Astrocyte (in vitro differentiated cells and primary cell): ENCODE measurements around the gene TACR3. TPM values are rescaled to one million over a fixed set of nuclear protein-coding genes. Genes with fewer than 3 reads are reported as not detected.
"Not testable (repeated sequence)": the region's sequence is repeated elsewhere in the genome, so short reads cannot be mapped to it uniquely, and the experiment has no call there.

Experiments
- DNase-seq: peaks from one replicate; pipeline ENCODE4 v3.0.0-alpha.2; 2010; ENCODE audit warnings: low read depth
- FAIRE-seq: peaks from 2 replicates; lab custom pipeline; 2011; peaks lifted over from hg19 to GRCh38; lab: Jason Lieb, UNC
- H2AFZ ChIP-seq: 2 replicates; pipeline ENCODE4 v1.6.0; 2012; ENCODE audit warnings: low read depth, low read length, inconsistent platforms
- H3K27ac ChIP-seq: 2 replicates; pipeline ENCODE4 v1.5.1; 2011; ENCODE audit warnings: low read depth, low read length, inconsistent platforms
- H3K27me3 ChIP-seq: 2 replicates; pipeline ENCODE4 v1.6.0; 2011; ENCODE audit warnings: low read length, inconsistent platforms; ENCODE audit not compliant: insufficient read depth
- H3K36me3 ChIP-seq: 2 replicates; pipeline ENCODE4 v1.5.1; 2011; ENCODE audit warnings: low read length, inconsistent platforms; ENCODE audit not compliant: insufficient read depth
- H3K4me1 ChIP-seq: 2 replicates; pipeline ENCODE4 v1.5.1; 2011; ENCODE audit warnings: low read length, inconsistent platforms; ENCODE audit not compliant: insufficient read depth
- H3K4me2 ChIP-seq: 2 replicates; pipeline ENCODE4 v1.6.0; 2012; ENCODE audit warnings: low read length, inconsistent platforms
- H3K4me3 ChIP-seq: 2 replicates; pipeline ENCODE4 v1.5.1; 2011; ENCODE audit warnings: low read depth, mild to moderate bottlenecking, low read length, inconsistent platforms; ENCODE audit not compliant: insufficient read depth
- H3K79me2 ChIP-seq: 2 replicates; pipeline ENCODE4 v1.6.0; 2012; ENCODE audit warnings: mild to moderate bottlenecking, low read length, inconsistent platforms; ENCODE audit not compliant: insufficient read depth
- H3K9ac ChIP-seq: 2 replicates; pipeline ENCODE4 v1.6.0; 2012; ENCODE audit warnings: mild to moderate bottlenecking, low read length, inconsistent platforms
- H3K9me3 ChIP-seq: 2 replicates; pipeline ENCODE4 v1.5.1; 2012; ENCODE audit warnings: low read depth, mild to moderate bottlenecking, low read length, inconsistent platforms; ENCODE audit not compliant: insufficient read depth
- H4K20me1 ChIP-seq: 2 replicates; pipeline ENCODE4 v1.6.0; 2012; ENCODE audit warnings: low read length, inconsistent platforms; ENCODE audit not compliant: insufficient read depth
- H3K27ac Mint-ChIP-seq: one replicate; pipeline ENCODE4 v1.8.0; 2021; ENCODE audit warnings: mild to moderate bottlenecking, mixed read lengths; ENCODE audit not compliant: unreplicated experiment
- H3K27me3 Mint-ChIP-seq: one replicate; pipeline ENCODE4 v1.8.0; 2021; ENCODE audit warnings: low read depth, mixed read lengths; ENCODE audit not compliant: unreplicated experiment
- H3K36me3 Mint-ChIP-seq: one replicate; pipeline ENCODE4 v1.8.0; 2021; ENCODE audit warnings: low read depth, mixed read lengths; ENCODE audit not compliant: unreplicated experiment
- H3K4me1 Mint-ChIP-seq: one replicate; pipeline ENCODE4 v1.8.0; 2021; ENCODE audit warnings: low read depth, mixed read lengths; ENCODE audit not compliant: unreplicated experiment
- H3K4me3 Mint-ChIP-seq: one replicate; pipeline ENCODE4 v1.8.0; 2021; ENCODE audit warnings: mild to moderate bottlenecking, moderate library complexity, mixed read lengths; ENCODE audit not compliant: unreplicated experiment
- H3K9me3 Mint-ChIP-seq: one replicate; pipeline ENCODE4 v1.8.0; 2021; ENCODE audit warnings: mild to moderate bottlenecking, mixed read lengths; ENCODE audit not compliant: unreplicated experiment
- EZH2 ChIP-seq: IDR thresholded peaks from 2 replicates; pipeline ENCODE4 v1.6.1; 2012; ENCODE audit warnings: mild to moderate bottlenecking, low read length, inconsistent platforms; ENCODE audit not compliant: insufficient read depth
- total RNA-seq: library from RNA; stranded (reverse); gene quantifications from 2 replicates; pipeline ENCODE4 v1.2.1, GENCODE V29; 2021
- TF ChIP-seq, protein P1 (sequence below): IDR thresholded peaks from 2 replicates; pipeline ENCODE4 v1.5.1; 2011; ENCODE audit warnings: low read depth, mild to moderate bottlenecking, inconsistent platforms, low read length, moderate library complexity; ENCODE audit not compliant: insufficient read depth

The TACR3 gene
- total RNA-seq, 1 donor from 2014 or later: 0.05 TPM

DNA sequence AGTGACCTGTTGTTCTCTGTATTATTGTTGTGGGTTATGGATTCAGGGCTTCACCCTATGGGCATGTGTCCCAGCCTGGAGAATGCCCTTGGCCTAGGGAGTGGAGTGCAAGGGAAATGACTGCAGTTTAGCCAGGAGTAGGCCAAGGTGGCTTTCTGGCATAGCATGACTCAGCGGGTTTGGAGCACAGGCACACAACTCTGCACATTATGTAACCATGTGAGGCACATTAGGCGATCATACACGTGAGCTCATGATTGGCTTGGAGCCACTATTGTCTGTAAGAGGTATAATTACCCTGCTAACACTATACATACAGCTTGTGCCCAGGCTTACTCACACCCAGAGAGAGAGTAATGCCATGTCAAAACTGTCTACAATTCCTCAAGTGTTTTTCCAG, 35.1 kb upstream of the TACR3 start:
- Histone ChIP-seq H4K20me1 (no peaks in the 10 kb centered on the region), H2AFZ (no peak overlapping the region), H3K4me1 (no peaks in the 10 kb centered on the region), H3K9ac (no peak overlapping the region), H3K4me3 (no peak overlapping the region), H3K27me3 (no peaks in the 10 kb centered on the region), H3K36me3 (no peaks in the 10 kb centered on the region), H3K4me2 (no peak overlapping the region), H3K79me2 (no peaks in the 10 kb centered on the region), H3K9me3 (no peaks in the 10 kb centered on the region), H3K27ac (no peak overlapping the region)
- no peak overlapping the region for H3K27ac Mint-ChIP-seq
- TF ChIP-seq, protein P1, sequence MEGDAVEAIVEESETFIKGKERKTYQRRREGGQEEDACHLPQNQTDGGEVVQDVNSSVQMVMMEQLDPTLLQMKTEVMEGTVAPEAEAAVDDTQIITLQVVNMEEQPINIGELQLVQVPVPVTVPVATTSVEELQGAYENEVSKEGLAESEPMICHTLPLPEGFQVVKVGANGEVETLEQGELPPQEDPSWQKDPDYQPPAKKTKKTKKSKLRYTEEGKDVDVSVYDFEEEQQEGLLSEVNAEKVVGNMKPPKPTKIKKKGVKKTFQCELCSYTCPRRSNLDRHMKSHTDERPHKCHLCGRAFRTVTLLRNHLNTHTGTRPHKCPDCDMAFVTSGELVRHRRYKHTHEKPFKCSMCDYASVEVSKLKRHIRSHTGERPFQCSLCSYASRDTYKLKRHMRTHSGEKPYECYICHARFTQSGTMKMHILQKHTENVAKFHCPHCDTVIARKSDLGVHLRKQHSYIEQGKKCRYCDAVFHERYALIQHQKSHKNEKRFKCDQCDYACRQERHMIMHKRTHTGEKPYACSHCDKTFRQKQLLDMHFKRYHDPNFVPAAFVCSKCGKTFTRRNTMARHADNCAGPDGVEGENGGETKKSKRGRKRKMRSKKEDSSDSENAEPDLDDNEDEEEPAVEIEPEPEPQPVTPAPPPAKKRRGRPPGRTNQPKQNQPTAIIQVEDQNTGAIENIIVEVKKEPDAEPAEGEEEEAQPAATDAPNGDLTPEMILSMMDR: no peak
- no peak for TF ChIP-seq EZH2
- no peaks in the 10 kb centered on the region for H3K27me3 Mint-ChIP-seq
- H3K4me3 Mint-ChIP-seq: no peak overlapping the region
- no peaks in the 10 kb centered on the region for H3K36me3 Mint-ChIP-seq
- H3K9me3 Mint-ChIP-seq: peaks cover 2% of the 10 kb centered on the region
- no peak for DNase-seq
- no peak for FAIRE-seq
- no peaks in the 10 kb centered on the region for H3K4me1 Mint-ChIP-seq

DNA sequence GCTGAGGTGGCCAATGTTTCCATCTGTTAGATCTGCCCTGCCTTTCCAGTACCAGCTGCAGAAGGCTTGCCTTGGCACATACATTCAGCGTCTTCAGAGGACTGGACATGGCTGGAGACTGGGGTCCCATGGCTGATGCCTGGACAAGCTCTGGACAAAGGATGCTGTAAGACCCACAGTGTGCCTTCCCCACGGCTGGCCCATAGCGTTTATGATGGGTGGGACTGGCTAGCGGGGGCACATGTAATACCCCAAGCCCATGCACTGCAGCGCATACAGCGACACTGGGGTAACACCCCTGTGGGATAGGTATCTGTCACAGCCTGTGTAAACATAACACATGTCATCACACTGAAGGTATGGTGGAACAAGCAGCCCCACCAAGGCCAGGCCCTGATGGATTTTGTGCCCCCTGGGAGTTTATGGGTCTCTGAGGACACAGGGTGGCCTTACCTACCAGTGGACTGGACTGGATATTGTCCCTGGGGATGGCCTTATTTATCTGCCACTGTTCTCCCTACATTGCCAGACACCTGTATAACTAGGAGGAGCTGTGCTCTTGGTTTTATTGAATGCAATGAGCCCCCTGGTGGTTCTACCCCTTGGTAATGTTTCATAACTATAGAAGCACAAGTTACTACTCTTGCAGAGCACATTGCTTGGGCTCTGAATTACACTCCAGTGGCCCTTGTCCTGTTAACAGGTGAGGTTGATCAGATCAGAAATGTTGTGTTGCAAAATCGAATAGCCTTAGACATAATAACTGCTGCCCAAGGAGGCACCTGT, 34.3 kb upstream of the TACR3 start:
- H3K36me3 Mint-ChIP-seq: no peaks in the 10 kb centered on the region
- H2AFZ ChIP-seq: no peak overlapping the region
- H3K36me3 ChIP-seq: no peaks in the 10 kb centered on the region
- H3K4me1 Mint-ChIP-seq: no peaks in the 10 kb centered on the region
- H3K4me2 ChIP-seq: no peak overlapping the region
- H4K20me1 ChIP-seq: no peaks in the 10 kb centered on the region
- no peak overlapping the region for H3K4me3 Mint-ChIP-seq
- H3K27me3 Mint-ChIP-seq: no peaks in the 10 kb centered on the region
- no peaks in the 10 kb centered on the region for H3K79me2 ChIP-seq
- peaks cover 2% of the 10 kb centered on the region for H3K9me3 Mint-ChIP-seq
- no peaks in the 10 kb centered on the region for H3K27me3 ChIP-seq
- H3K4me1 ChIP-seq: no peaks in the 10 kb centered on the region
- H3K9ac ChIP-seq: no peak overlapping the region
- H3K27ac ChIP-seq: no peak overlapping the region
- no peaks in the 10 kb centered on the region for H3K9me3 ChIP-seq
- H3K4me3 ChIP-seq: no peak overlapping the region
- TF ChIP-seq, protein P1: no peak
- TF ChIP-seq EZH2: no peak
- no peak overlapping the region for H3K27ac Mint-ChIP-seq
- DNase-seq (no peak), FAIRE-seq (no peak)

DNA sequence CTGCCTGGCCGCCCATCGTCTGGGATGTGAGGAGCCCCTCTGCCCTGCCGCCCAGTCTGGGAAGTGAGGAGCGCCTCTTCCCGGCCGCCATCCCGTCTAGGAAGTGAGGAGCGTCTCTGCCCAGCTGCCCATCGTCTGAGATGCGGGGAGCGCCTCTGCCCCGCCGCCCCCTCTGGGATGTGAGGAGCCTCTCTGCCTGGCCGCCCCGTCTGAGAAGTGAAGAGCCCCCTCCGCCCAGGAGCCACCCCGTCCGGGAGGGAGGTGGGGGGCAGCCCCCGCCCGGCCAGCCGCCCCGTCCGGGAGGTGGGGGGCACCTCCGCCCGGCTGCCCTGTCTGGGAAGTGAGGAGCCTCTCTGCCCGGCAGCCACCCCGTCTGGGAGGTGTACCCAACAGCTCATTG, 3.4 kb upstream of the TACR3 start:
- DNase-seq, H3K27ac ChIP-seq, H3K4me3 Mint-ChIP-seq, H3K27me3 ChIP-seq, H3K9ac ChIP-seq, H3K9me3 Mint-ChIP-seq, FAIRE-seq, H3K36me3 ChIP-seq, H3K9me3 ChIP-seq, H2AFZ ChIP-seq, H3K4me1 Mint-ChIP-seq, H3K4me3 ChIP-seq, H3K27ac Mint-ChIP-seq, H3K36me3 Mint-ChIP-seq, H4K20me1 ChIP-seq, H3K4me1 ChIP-seq, H3K4me2 ChIP-seq, H3K79me2 ChIP-seq: not testable (repeated sequence)
- peaks cover 24% of the 10 kb centered on the region for H3K27me3 Mint-ChIP-seq
